Measurements from ENCODE around the gene XPA.
A peak's percentile ranks its signal among the peaks of the same experiment; 100 is the strongest.
"Not testable (repeated sequence)": the region's sequence is repeated elsewhere in the genome, so short reads cannot be mapped to it uniquely, and the experiment has no call there.

XPA gene

DNA sequence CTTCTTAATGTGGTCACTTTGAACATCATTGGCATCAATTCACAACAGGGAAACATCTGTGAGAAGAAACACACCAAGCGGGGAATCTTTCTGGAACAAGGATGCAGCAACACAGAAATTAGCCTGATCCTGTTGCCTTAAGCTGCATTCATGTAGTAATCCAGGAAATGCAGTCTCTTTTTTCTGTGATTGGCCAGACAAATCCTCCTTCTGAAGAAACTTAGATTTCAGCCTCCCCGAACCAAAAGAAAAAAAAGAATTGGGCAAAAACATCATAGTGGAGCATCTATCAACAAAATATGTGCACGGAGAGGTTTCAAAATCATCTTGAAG is 7.2 kb upstream of the XPA start:
- ATAC-seq (ENCODE audit: low read depth) (peak; percentile 24; the same call in 2 of the 3 replicates), DNase-seq (ENCODE audit: low spot score) (no peak)
- Histone ChIP-seq H3K4me1 (ENCODE audit: insufficient read depth, poor library complexity, severe bottlenecking) (peaks cover 16% of the 10 kb centered on the region), H3K27ac (ENCODE audit: poor library complexity, severe bottlenecking) (peak overlapping the region; percentile 65), H3K36me3 (ENCODE audit: low read depth) (no peaks in the 10 kb centered on the region), H3K4me3 (ENCODE audit: severe bottlenecking) (no peak overlapping the region), H3K27me3 (ENCODE audit: insufficient read depth, poor library complexity, severe bottlenecking) (no peaks in the 10 kb centered on the region), H3K9me3 (ENCODE audit: severe bottlenecking) (no peaks in the 10 kb centered on the region)
- TF ChIP-seq, protein P1, sequence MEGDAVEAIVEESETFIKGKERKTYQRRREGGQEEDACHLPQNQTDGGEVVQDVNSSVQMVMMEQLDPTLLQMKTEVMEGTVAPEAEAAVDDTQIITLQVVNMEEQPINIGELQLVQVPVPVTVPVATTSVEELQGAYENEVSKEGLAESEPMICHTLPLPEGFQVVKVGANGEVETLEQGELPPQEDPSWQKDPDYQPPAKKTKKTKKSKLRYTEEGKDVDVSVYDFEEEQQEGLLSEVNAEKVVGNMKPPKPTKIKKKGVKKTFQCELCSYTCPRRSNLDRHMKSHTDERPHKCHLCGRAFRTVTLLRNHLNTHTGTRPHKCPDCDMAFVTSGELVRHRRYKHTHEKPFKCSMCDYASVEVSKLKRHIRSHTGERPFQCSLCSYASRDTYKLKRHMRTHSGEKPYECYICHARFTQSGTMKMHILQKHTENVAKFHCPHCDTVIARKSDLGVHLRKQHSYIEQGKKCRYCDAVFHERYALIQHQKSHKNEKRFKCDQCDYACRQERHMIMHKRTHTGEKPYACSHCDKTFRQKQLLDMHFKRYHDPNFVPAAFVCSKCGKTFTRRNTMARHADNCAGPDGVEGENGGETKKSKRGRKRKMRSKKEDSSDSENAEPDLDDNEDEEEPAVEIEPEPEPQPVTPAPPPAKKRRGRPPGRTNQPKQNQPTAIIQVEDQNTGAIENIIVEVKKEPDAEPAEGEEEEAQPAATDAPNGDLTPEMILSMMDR (IDR thresholded peaks at IDR 0.05; ENCODE audit: poor library complexity, severe bottlenecking) = no peak

DNA sequence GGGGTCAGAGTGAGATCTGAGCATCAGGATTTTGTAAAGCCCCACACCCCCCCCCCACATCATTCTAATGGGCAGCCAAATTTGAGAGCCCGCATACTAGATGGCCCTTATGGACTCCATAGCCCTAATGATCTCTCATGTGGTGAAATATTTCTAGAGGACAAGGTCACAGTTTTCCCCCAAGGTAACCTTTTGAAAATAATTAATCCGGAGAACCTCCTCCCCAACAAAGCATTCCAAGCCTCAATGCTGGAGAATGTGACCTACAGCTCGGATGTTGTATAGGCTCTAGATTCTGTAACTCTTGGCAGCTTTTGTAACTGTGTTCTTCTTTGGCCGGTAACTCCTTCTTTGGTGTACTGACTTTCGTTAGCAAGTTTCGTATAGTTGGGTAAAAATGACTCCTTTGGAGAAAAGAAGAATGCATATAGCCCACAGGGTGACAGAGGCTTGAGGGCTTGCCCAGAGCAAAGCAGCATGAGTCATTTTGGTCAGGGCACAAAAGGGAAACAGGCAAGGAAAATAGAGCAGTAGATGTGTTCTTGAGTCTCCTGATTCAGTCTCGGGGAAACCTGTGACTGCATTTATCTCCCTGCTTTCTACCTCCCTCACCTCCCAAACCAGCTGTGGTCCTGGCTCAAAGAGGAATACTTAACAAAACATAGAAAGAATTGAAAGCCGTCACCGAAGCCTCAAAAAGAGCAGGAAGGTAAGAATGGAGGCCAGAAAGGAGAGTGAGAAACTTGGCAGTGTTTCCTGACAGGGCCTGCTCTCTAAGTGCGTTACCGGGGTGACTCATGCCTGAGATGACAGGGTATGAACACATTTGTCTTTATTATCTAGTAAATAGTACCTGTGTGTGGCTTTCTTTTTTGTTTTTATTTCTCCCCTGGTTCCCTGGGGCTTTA is 6.6 kb upstream of the XPA start:
- Histone ChIP-seq H3K4me1 (ENCODE audit: insufficient read depth, poor library complexity, severe bottlenecking) (peaks cover 16% of the 10 kb centered on the region), H3K4me3 (ENCODE audit: severe bottlenecking) (no peak overlapping the region), H3K36me3 (ENCODE audit: low read depth) (no peaks in the 10 kb centered on the region), H3K9me3 (ENCODE audit: severe bottlenecking) (no peaks in the 10 kb centered on the region), H3K27ac (ENCODE audit: poor library complexity, severe bottlenecking) (peak overlapping the region; percentile 65), H3K27me3 (ENCODE audit: insufficient read depth, poor library complexity, severe bottlenecking) (no peaks in the 10 kb centered on the region)
- TF ChIP-seq, protein P1 (IDR thresholded peaks at IDR 0.05; ENCODE audit: poor library complexity, severe bottlenecking) = no peak
- ATAC-seq (ENCODE audit: low read depth) (peak; percentile 94), DNase-seq (ENCODE audit: low spot score) (no peak)

DNA sequence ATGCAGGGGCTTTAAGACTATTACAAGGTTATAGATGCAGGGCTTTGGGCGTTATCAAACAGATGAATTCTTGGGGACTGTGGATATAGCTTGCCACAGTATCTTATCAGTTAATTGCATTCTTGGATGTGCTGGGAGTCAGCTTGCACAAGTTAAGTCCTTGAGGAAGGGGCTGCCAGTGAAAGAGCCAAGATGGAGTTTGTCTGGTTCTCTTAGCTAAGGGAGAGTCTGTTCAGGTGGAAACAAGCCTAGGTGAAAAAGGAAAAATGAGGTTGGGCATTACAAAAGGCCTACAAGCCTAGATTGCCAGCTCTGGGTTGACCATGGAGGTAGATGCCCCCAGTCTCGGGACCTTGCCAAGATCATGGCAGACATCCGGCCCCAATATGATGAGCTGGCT is 2.7 kb upstream of the XPA start:
- DNase-seq (ENCODE audit: low spot score); H3K9me3 ChIP-seq (ENCODE audit: severe bottlenecking); ATAC-seq (ENCODE audit: low read depth); H3K27me3 ChIP-seq (ENCODE audit: insufficient read depth, poor library complexity, severe bottlenecking); H3K27ac ChIP-seq (ENCODE audit: poor library complexity, severe bottlenecking); H3K36me3 ChIP-seq (ENCODE audit: low read depth); H3K4me3 ChIP-seq (ENCODE audit: severe bottlenecking): not testable (repeated sequence)
- peaks cover 35% of the 10 kb centered on the region for H3K4me1 ChIP-seq (ENCODE audit: insufficient read depth, poor library complexity, severe bottlenecking)

DNA sequence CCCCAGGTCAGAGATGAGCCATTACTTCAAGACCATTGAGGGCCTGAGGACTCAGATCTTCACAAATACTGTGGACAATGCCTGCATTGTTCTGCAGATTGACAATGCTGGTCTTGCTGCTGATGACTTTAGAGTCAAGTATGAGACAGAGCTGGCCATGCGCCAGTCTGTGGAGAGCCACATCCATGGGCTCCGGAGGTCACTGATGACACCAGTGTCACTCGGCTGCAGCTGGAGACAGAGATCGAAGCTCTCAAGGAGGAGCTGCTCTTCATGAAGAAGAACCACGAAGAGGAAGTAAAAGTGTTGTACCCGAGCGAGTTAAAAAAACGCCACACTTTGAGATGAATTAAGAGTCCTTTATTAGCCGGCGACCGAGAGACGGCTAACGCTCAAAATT is 2.1 kb upstream of the XPA start:
- H3K4me1 ChIP-seq (ENCODE audit: insufficient read depth, poor library complexity, severe bottlenecking) = peaks cover 32% of the 10 kb centered on the region

DNA sequence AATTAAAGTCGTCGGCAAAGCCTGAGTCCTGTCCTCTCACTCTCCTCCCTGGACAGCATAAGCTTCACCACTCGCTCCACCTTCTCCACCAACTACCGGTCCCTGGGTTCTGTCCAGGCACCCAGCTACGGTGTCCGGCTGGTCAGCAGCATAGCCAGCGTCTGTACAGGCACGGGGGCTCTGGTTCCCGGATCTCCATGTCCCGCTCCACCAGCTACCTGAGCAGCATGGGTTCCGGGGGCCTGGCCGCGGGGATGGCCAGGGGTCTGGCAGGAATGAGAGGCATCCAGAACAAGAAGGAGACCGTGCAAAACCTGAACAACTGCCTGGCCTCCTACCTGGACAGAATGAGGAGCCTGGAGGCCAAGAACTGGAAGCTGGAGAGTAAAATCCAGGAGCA is 1.7 kb upstream of the XPA start:
- Histone ChIP-seq H3K9me3 (ENCODE audit: severe bottlenecking) (no peaks in the 10 kb centered on the region), H3K27me3 (ENCODE audit: insufficient read depth, poor library complexity, severe bottlenecking) (no peaks in the 10 kb centered on the region), H3K4me3 (ENCODE audit: severe bottlenecking) (no peak overlapping the region), H3K36me3 (ENCODE audit: low read depth) (peaks cover 3% of the 10 kb centered on the region; the same call in 1 of the 2 replicates), H3K4me1 (ENCODE audit: insufficient read depth, poor library complexity, severe bottlenecking) (peaks cover 29% of the 10 kb centered on the region), H3K27ac (ENCODE audit: poor library complexity, severe bottlenecking) (no peak overlapping the region)
- ATAC-seq (ENCODE audit: low read depth) (no peak), DNase-seq (ENCODE audit: low spot score) (no peak)
- TF ChIP-seq, protein P1 (IDR thresholded peaks at IDR 0.05; ENCODE audit: poor library complexity, severe bottlenecking) = no peak

More for the DNA sequence above, 2.1 kb upstream of the XPA start:
- H3K9me3 ChIP-seq (ENCODE audit: severe bottlenecking); H3K27me3 ChIP-seq (ENCODE audit: insufficient read depth, poor library complexity, severe bottlenecking); H3K4me3 ChIP-seq (ENCODE audit: severe bottlenecking); H3K27ac ChIP-seq (ENCODE audit: poor library complexity, severe bottlenecking); H3K36me3 ChIP-seq (ENCODE audit: low read depth); DNase-seq (ENCODE audit: low spot score); ATAC-seq (ENCODE audit: low read depth): not testable (repeated sequence)

DNA sequence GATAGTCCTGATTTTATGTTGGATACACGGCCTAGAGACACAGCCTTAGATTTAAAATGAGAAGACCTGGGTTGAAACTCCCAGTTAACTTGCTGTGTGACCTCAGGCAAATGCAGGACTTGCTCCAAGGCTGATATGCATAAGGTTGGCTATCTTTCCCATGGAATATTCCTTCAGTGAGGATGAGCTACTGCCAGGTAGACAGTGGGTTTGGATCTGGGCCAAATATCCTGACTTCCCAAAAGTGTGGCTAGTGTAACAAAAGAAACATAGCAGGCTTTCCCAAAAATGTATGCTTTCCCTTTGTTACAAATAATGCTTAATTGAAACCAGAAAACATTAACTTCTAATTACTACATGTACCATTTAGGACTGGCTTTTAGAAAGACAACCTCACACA is 697 bp upstream of the XPA start:
- Histone ChIP-seq H3K4me3 (ENCODE audit: severe bottlenecking) (no peak overlapping the region), H3K4me1 (ENCODE audit: insufficient read depth, poor library complexity, severe bottlenecking) (peaks cover 20% of the 10 kb centered on the region), H3K9me3 (ENCODE audit: severe bottlenecking) (no peaks in the 10 kb centered on the region), H3K27me3 (ENCODE audit: insufficient read depth, poor library complexity, severe bottlenecking) (no peaks in the 10 kb centered on the region), H3K27ac (ENCODE audit: poor library complexity, severe bottlenecking) (peak overlapping the region; percentile 56), H3K36me3 (ENCODE audit: low read depth) (peaks cover 13% of the 10 kb centered on the region)
- TF ChIP-seq, protein P1 (IDR thresholded peaks at IDR 0.05; ENCODE audit: poor library complexity, severe bottlenecking) = no peak
- ATAC-seq (ENCODE audit: low read depth) (no peak), DNase-seq (ENCODE audit: low spot score) (no peak)

Data from RWPE2 (cell line).